Measurements from ENCODE around the gene EDAR.

GRCh38 chr2:108960006-108960405 is 29.0 kb downstream of the EDAR start:
- TF ChIP-seq CTCF (IDR thresholded peaks at IDR 0.05; ENCODE audit: low read length) = 0 out of 2 replicates have a peak, but pooled peaks have one; percentile 13
- no peak for TF ChIP-seq EZH2 (IDR thresholded peaks at IDR 0.05; ENCODE audit: borderline replicate concordance, low read length)
